ENCODE results near the gene CACNA2D3.

- TF ChIP-seq POLR2AphosphoS5 (IDR thresholded peaks at IDR 0.05; ENCODE audit: low read depth, low read length) (no peak), TAF1 (IDR thresholded peaks at IDR 0.05; ENCODE audit: borderline replicate concordance, insufficient read depth, low read length) (no peak), REST (IDR thresholded peaks at IDR 0.05; ENCODE audit: insufficient read depth in 1 of 2, low read depth in 2 of 2, low read length in 2 of 2) (no peak)
Measured at GRCh38 chr3:54426381-54426780, 304.0 kb downstream of the CACNA2D3 start.
